Breast epithelium (tissue), 4 donors: ENCODE measurements around the gene DSCAML1. TPM values are rescaled to one million over a fixed set of nuclear protein-coding genes. Genes with fewer than 3 reads are reported as not detected.

Experiments
- DNase-seq, 2 donors: peaks; one replicate each; pipeline ENCODE4 v3.0.0-alpha.2; 2019; ENCODE audit warnings: low spot score in 2 of 2
- H3K27ac ChIP-seq, 2 donors: fragments of 200-600 bp; sonication (generic) in 1 of 2; one replicate each; pipeline ENCODE4 v1.5.1; 2016 to 2019; ENCODE audit warnings: mild to moderate bottlenecking in 1 of 2
- H3K27me3 ChIP-seq, 2 donors: fragments of 200-600 bp; sonication (generic) in 1 of 2; one replicate each; pipeline versions ENCODE4 v1.5.1 to v1.6.0; 2017 to 2019; ENCODE audit warnings: control low read depth in 1 of 2, mild to moderate bottlenecking in 1 of 2
- H3K36me3 ChIP-seq: fragments of 200-600 bp; one replicate; pipeline ENCODE4 v1.5.1; 2019
- H3K4me1 ChIP-seq, 2 donors: fragments of 200-600 bp; sonication (generic); one replicate each; pipeline ENCODE4 v1.5.1; 2016 to 2019; ENCODE audit warnings: control low read depth in 1 of 2
- H3K4me3 ChIP-seq, 3 donors: fragments of 200-600 bp; sonication (generic); 1 replicate in 2 of 3; 2 replicates in 1 of 3; pipeline ENCODE4 v1.5.1; 2016 to 2019; ENCODE audit warnings: mild to moderate bottlenecking in 3 of 3, moderate library complexity in 2 of 3
- H3K9me3 ChIP-seq, 2 donors: fragments of 200-600 bp; sonication (generic) in 1 of 2; one replicate each; pipeline ENCODE4 v1.5.1; 2016 to 2019; ENCODE audit warnings: control low read depth in 1 of 2
- POLR2A ChIP-seq: fragments of 450-650 bp; IDR thresholded peaks from one replicate; pipeline ENCODE4 v1.6.1; 2016; ENCODE audit warnings: antibody characterized with exemption, mild to moderate bottlenecking, moderate library complexity
- POLR2AphosphoS5 ChIP-seq, 3 donors: sonication (generic); formaldehyde crosslinking; IDR thresholded peaks; one replicate each; pipeline ENCODE4 v1.6.1; 2017; ENCODE audit warnings: antibody characterized with exemption in 3 of 3
- intact Hi-C: fragments of 100-400 bp; cut with DNase I; formaldehyde crosslinking; loops from one replicate; pipeline ENCODE4 v1.15.1; 2023; ENCODE audit warnings: low total_unique reads
- total RNA-seq, 3 donors: library from RNA; depleted of rRNA; stranded (reverse); fragments of >200 nt; gene quantifications; one replicate each; pipeline ENCODE4 v1.1.0, GENCODE V29; 2016
- TF ChIP-seq, protein P1 (sequence below), 3 donors: fragments of 450-650 bp; IDR thresholded peaks; one replicate each; pipeline ENCODE4 v1.5.1; 2016 to 2017; ENCODE audit warnings: antibody characterized with exemption in 3 of 3, mild to moderate bottlenecking in 3 of 3, moderate library complexity in 3 of 3

DSCAML1 gene
- total RNA-seq, 3 donors from 2014 or later = 0.33 to 1.8 (median 0.64) TPM

- intact Hi-C loops = no loop called here
- TF ChIP-seq POLR2AphosphoS5 (IDR thresholded peaks at IDR 0.05) (no peak), POLR2A (no peak)
- TF ChIP-seq, protein P1, sequence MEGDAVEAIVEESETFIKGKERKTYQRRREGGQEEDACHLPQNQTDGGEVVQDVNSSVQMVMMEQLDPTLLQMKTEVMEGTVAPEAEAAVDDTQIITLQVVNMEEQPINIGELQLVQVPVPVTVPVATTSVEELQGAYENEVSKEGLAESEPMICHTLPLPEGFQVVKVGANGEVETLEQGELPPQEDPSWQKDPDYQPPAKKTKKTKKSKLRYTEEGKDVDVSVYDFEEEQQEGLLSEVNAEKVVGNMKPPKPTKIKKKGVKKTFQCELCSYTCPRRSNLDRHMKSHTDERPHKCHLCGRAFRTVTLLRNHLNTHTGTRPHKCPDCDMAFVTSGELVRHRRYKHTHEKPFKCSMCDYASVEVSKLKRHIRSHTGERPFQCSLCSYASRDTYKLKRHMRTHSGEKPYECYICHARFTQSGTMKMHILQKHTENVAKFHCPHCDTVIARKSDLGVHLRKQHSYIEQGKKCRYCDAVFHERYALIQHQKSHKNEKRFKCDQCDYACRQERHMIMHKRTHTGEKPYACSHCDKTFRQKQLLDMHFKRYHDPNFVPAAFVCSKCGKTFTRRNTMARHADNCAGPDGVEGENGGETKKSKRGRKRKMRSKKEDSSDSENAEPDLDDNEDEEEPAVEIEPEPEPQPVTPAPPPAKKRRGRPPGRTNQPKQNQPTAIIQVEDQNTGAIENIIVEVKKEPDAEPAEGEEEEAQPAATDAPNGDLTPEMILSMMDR (IDR thresholded peaks at IDR 0.05) = no peak
- H3K9me3 ChIP-seq = no peaks in the 10 kb centered on the region
- DNase-seq = no peak
- peaks cover 5 to 55% of the 10 kb centered on the region in 2 donors for H3K27me3 ChIP-seq
- no peak overlapping the region for H3K4me3 ChIP-seq
- no peaks in the 10 kb centered on the region for H3K36me3 ChIP-seq
- H3K4me1 ChIP-seq = peaks cover 0 to 12% of the 10 kb centered on the region in 2 donors
- no peak overlapping the region for H3K27ac ChIP-seq
These were observed 2.0 kb downstream of the DSCAML1 start for GRCh38 chr11:117794772-117795629.

DNA sequence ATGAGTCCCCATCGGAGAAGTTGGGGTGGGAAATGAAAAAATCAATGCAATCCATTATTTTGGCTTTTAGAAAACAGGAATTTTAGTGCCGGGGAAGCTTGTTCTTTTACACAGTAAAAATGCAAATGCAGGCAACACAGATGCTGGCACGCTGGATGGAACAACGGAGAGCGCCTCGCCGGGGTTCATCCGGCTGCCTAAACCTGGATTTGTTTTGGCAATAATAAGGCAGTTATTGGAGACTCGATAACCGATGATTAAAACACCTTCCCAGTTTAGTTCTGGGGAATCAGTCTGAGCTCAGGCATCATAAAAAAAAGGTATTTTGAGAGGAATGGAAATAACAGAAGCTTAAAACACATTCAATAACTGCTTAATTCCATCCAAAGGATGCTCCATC is 2.9 kb downstream of the DSCAML1 start:
- Histone ChIP-seq H3K27me3 (peaks cover 5 to 55% of the 10 kb centered on the region in 2 donors), H3K4me1 (peaks cover 0 to 12% of the 10 kb centered on the region in 2 donors), H3K9me3 (no peaks in the 10 kb centered on the region), H3K4me3 (no peak overlapping the region), H3K36me3 (no peaks in the 10 kb centered on the region), H3K27ac (no peak overlapping the region)
- DNase-seq = no peak
- intact Hi-C loops = no loop called here
- no peak for TF ChIP-seq POLR2AphosphoS5 (IDR thresholded peaks at IDR 0.05)
- TF ChIP-seq, protein P1 (IDR thresholded peaks at IDR 0.05) = no peak
- no peak for TF ChIP-seq POLR2A

DNA sequence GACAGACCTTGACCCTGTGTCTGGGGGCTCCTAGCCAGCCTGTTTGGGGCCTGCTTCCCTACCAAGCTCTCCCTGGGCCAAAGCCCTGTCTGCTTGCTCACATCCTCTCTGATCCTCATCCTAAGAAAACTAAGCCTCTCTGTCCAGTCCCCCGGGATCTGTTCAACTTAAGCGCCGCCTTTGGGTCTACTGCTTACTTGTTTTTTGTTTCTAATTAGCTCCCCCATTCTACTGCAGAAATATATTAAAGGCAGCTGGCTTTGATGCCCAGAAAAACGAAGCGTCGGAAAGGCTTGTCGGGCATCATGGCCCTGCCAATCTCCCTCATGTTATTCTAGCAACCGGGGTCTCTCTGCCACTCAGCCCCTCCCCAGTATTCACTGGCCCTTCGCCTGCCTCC is 3.4 kb downstream of the DSCAML1 start:
- TF ChIP-seq POLR2AphosphoS5 (IDR thresholded peaks at IDR 0.05) = no peak
- TF ChIP-seq, protein P1 (IDR thresholded peaks at IDR 0.05) = no peak
- no peak for TF ChIP-seq POLR2A
- Histone ChIP-seq H3K4me1 (peaks cover 0 to 12% of the 10 kb centered on the region in 2 donors), H3K27me3 (peaks cover 5 to 55% of the 10 kb centered on the region in 2 donors), H3K4me3 (no peak overlapping the region), H3K36me3 (no peaks in the 10 kb centered on the region), H3K9me3 (no peaks in the 10 kb centered on the region), H3K27ac (no peak overlapping the region)
- intact Hi-C loops = no loop called here
- no peak for DNase-seq

- no peaks in the 10 kb centered on the region for H3K9me3 ChIP-seq
- H3K36me3 ChIP-seq = no peaks in the 10 kb centered on the region
- H3K27me3 ChIP-seq = peaks cover 5 to 55% of the 10 kb centered on the region in 2 donors
- no peak for DNase-seq
- TF ChIP-seq, protein P1 (IDR thresholded peaks at IDR 0.05) = no peak
- TF ChIP-seq POLR2A (no peak), POLR2AphosphoS5 (IDR thresholded peaks at IDR 0.05) (no peak)
- intact Hi-C loops = no loop called here
- no peak overlapping the region for H3K4me3 ChIP-seq
- no peak overlapping the region for H3K27ac ChIP-seq
- peaks cover 0 to 12% of the 10 kb centered on the region in 2 donors for H3K4me1 ChIP-seq
These were observed 4.0 kb downstream of the DSCAML1 start for GRCh38 chr11:117792992-117793391.

DNA sequence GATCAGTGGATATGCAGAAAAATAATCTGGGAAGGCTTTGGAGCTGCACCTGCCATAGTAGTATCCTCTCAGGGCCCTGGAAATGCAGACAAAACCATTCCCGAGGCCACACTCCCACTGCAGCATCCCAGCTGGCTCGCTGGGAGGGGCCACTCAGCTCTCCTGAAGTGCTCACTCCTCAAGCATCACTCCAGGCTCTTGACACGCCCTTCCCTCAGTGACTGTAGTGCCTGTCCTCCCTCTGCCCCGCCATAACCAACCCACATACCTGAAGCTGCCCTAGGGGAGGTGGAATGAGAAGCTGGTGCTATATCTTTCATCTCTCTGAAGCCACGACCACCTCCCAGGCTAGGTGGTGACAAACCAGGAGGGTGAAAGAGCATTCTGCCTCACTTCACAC is 4.8 kb downstream of the DSCAML1 start:
- Histone ChIP-seq H3K36me3 (no peaks in the 10 kb centered on the region), H3K9me3 (no peaks in the 10 kb centered on the region), H3K27me3 (peaks cover 5 to 54% of the 10 kb centered on the region in 2 donors), H3K4me1 (peaks cover 0 to 12% of the 10 kb centered on the region in 2 donors), H3K27ac (no peak overlapping the region), H3K4me3 (no peak overlapping the region)
- no peak for DNase-seq
- intact Hi-C loops = no loop called here
- TF ChIP-seq POLR2A = no peak
- no peak for TF ChIP-seq POLR2AphosphoS5 (IDR thresholded peaks at IDR 0.05)
- TF ChIP-seq, protein P1 (IDR thresholded peaks at IDR 0.05) = no peak
